ENCODE results near the gene POU3F1.

DNA sequence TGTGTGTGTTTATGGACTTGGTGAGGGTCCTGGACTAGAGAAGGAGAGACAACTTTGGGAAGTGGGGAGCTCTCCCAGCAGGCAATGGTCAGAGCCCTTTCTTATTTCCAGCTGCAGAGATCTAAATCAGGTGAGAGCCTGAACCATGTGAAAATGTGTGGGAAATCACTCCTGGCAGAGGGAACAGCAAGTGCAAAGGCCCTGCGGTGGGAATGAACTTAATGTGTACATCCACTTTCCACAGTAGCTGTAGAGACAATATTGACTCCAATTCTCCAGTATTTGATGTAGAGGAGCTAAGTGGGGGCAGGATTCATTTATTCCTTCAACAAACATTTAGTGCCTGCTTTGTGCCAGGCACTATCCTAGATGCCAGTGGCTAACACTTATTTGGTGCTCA is 14.7 kb upstream of the POU3F1 start:
- TF ChIP-seq, protein P1, sequence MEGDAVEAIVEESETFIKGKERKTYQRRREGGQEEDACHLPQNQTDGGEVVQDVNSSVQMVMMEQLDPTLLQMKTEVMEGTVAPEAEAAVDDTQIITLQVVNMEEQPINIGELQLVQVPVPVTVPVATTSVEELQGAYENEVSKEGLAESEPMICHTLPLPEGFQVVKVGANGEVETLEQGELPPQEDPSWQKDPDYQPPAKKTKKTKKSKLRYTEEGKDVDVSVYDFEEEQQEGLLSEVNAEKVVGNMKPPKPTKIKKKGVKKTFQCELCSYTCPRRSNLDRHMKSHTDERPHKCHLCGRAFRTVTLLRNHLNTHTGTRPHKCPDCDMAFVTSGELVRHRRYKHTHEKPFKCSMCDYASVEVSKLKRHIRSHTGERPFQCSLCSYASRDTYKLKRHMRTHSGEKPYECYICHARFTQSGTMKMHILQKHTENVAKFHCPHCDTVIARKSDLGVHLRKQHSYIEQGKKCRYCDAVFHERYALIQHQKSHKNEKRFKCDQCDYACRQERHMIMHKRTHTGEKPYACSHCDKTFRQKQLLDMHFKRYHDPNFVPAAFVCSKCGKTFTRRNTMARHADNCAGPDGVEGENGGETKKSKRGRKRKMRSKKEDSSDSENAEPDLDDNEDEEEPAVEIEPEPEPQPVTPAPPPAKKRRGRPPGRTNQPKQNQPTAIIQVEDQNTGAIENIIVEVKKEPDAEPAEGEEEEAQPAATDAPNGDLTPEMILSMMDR (IDR thresholded peaks at IDR 0.05; ENCODE audit: low read depth, low read length), result no peak
- no peak for TF ChIP-seq EZH2phosphoT487 (IDR thresholded peaks at IDR 0.05; ENCODE audit: low read depth)

All from OCI-LY3 (cell line).